Measurements from ENCODE around the gene DBX2.
"Not testable (repeated sequence)": the region's sequence is repeated elsewhere in the genome, so short reads cannot be mapped to it uniquely, and the experiment has no call there.

Gene DBX2

GRCh38 chr12:45017916-45018315, 33.0 kb downstream of the DBX2 start:
- intact Hi-C loops (cut with DNase I), result no loop called here
- DNase-seq, result no peak

GRCh38 chr12:45014396-45014795, 36.5 kb downstream of the DBX2 start:
- intact Hi-C loops (cut with DNase I), result no loop called here
- DNase-seq, result no peak

- intact Hi-C loops (cut with DNase I), result no loop called here
- DNase-seq, result no peak
Measured at GRCh38 chr12:45012749-45013148, 38.1 kb downstream of the DBX2 start.

GRCh38 chr12:45010059-45010458, 40.8 kb downstream of the DBX2 start:
- intact Hi-C loops (cut with DNase I), result no loop called here
- no peak for DNase-seq

- no peak for DNase-seq
- intact Hi-C loops (cut with DNase I), result no loop called here
Measured at GRCh38 chr12:45008211-45008610, 42.7 kb downstream of the DBX2 start.

GRCh38 chr12:44999355-44999754, 51.5 kb downstream of the DBX2 start:
- DNase-seq, result no peak
- intact Hi-C loops (cut with DNase I), result no loop called here

GRCh38 chr12:44993161-44993560, 57.7 kb downstream of the DBX2 start:
- intact Hi-C loops (cut with DNase I), result no loop called here

GRCh38 chr12:44984863-44985262, 66.0 kb downstream of the DBX2 start:
- DNase-seq; intact Hi-C loops (cut with DNase I): not testable (repeated sequence)

More at GRCh38 chr12:44993161-44993560, 57.7 kb downstream of the DBX2 start:
- no peak for DNase-seq

- intact Hi-C loops (cut with DNase I), result no loop called here
Measured at GRCh38 chr12:44979918-44980317, 71.0 kb downstream of the DBX2 start.

GRCh38 chr12:44976246-44976645, 74.7 kb downstream of the DBX2 start:
- intact Hi-C loops (cut with DNase I), result no loop called here
- DNase-seq, result no peak

More at GRCh38 chr12:44979918-44980317, 71.0 kb downstream of the DBX2 start:
- DNase-seq, result no peak

- DNase-seq, result peak in 6 of 42 donors; percentile 3 to 25 (median 11)
- intact Hi-C loops (cut with DNase I), result no loop called here
Measured at GRCh38 chr12:44972746-44973421, 78.0 kb downstream of the DBX2 start.

- intact Hi-C loops (cut with DNase I), result no loop called here
- no peak for DNase-seq
Measured at GRCh38 chr12:44968965-44969364, 81.9 kb downstream of the DBX2 start.

Measured in head of caudate nucleus (tissue), 42 donors.